GM18511 (cell line): ENCODE data around the gene AFAP1.

Experiments used
- ATAC-seq: cut with Tn5 transposase; IDR thresholded peaks from one replicate; pipeline ENCODE4 v1.9.1; 2021; ENCODE audit warnings: mild to moderate bottlenecking, moderate library complexity; ENCODE audit not compliant: unreplicated experiment

The AFAP1 gene

DNA sequence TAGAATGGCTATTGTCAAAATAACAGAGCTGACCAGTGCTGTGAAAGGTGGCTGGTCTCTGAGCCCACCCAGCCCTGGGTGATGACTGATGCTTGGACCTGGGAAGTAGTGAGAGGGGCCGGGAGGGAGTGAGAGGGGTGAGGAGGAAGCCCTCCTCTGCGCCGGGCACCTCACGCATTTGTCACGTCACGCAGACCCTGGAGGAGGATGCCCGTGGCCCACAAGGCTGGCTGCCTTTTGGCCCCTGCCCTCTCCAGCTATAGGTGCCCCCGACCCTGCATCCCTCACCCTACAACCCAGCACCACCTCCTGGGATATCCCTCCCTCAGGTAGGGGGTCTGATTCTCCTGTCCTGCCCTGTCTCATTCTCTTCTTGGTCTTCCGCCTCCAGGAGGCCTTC lies 207.4 kb downstream of the AFAP1 start:
- ATAC-seq: no peak

DNA sequence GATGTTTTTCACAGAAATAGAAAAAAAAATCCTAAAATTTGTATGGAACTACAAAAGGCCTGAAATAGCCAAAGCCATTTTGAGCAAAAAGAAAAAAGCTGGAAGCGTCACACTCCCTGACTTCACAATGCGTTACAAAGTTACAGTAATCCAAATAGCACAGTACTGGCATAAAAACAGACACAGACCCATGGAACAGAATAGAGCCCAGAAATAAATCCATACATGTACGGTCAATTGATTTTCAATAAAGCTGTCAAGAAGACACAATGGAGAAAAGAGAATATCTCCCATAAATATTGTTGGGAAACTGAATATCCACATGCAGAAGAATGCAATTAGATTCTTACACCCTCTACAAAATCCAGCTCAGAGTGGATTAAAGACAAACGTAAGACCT lies 208.2 kb downstream of the AFAP1 start:
- ATAC-seq: no peak

DNA sequence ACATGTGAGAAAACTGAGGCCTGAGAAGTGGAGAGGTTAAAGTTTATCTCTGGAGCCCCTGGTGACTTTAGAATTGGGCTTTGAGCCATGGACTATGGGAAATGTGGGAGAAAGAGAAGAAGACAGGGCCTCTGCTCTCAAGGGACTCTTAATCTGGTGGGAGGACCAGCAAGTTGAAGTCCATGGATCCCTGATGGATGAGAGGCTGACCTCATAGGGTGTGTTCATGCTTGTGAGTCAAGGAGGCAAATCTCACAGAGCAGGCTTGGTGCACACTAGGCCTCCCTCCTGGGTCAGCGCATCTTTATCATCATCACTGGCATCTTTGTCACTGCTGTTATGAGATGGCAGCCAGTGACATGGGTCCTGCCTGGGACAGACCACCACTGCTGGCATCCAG lies 211.9 kb downstream of the AFAP1 start:
- ATAC-seq: no peak

DNA sequence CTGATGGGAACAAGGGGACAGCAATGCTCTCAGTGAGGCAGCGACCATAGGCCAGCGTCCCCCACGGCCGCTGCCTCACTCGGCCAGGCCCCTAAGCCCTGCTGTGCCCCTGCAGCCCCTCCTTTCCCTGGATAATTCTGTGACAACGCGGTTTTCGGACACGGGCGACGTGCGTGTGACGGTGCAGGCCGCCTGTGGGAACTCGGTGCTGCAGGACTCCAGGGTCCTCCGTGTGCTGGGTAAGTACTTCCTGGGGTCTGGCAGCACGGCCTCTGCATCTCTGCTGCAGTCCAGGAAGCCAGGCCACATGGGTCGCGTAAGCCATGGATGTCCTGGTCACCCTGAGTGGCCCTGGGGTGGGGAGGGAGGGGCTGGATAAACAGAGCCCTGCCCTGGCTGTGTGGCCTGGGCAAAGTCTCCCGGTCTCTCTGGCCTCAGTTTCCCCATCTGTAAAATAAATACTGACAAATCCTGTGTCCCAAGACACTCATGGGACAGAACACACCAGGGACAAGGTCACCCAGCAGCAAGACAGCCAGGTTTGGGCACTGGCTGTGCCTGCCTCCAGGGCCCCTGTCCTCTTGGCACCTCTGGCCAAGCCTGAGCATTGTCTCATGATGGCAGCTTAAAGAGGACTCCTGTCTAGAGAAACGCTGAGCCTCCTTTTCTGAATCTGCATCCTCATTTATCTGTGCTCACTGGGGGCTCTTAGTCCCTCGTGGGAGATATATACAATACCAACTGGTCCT lies 212.8 kb downstream of the AFAP1 start:
- ATAC-seq: no peak

DNA sequence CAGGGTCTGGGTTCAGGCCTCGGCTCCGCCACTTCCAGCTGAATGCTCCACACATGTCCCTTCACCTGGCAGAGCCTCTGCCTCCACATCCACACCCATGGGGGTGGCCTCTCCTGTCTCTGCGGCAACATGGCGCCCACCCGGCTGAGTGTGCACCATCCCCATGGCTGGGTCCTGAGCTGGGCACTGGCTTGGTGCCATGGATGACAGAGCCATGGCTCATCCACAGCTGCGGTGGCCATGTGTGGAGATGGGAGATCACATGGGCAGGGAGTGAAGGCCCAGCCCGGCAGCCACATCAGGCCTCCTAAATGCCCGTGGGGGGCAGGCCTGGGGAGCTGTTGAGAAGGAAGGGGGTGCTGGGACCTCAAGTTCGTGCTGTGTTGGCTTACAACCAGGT lies 213.7 kb downstream of the AFAP1 start:
- no peak for ATAC-seq

DNA sequence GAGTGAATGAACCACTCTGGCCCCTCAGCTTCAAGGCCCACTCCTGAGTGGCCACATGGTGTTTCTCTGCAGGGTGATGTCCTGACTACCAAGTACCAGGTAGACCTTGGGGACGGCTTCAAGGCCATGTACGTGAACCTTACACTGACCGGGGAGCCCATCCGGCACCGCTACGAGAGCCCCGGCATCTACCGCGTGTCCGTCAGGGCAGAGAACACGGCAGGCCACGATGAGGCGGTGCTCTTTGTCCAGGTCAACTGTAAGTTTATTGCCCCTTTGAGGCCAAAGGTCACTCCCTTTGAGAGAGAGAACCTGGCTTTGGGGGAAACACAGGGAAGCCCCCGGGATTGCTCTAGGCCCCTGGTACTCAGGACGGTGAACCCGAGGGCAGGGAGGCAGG lies 216.0 kb downstream of the AFAP1 start:
- ATAC-seq: no peak

DNA sequence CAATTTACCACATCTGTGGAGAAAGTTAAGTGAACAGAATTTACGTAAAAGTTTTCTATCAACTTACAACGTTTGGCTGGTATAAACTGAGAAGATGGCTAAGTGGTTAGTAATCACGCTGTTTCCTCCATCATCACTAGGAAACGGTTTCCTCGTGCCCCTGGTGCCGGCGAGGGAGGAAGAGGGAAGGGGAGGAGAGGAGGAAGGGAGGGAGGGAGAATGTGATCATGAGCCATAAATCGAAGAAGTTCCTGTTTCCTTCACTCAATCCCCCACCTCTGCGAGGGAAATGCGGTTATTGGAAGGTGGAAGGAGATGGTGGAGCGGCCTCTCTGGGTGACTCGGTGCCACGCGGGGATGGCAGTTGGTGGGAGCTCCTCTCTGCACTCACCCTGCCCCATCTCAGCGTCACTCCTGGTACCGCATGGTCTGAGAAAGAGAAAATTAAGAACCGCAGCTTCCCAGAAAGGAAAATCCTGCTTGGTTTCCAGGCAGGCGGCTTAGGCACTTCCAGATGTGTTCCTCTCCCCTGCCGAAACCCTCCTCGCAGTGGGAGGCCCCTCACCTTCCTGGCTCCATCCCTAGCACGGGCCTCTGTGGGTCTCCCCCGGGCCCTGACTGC lies 216.8 kb downstream of the AFAP1 start:
- ATAC-seq: no peak

DNA sequence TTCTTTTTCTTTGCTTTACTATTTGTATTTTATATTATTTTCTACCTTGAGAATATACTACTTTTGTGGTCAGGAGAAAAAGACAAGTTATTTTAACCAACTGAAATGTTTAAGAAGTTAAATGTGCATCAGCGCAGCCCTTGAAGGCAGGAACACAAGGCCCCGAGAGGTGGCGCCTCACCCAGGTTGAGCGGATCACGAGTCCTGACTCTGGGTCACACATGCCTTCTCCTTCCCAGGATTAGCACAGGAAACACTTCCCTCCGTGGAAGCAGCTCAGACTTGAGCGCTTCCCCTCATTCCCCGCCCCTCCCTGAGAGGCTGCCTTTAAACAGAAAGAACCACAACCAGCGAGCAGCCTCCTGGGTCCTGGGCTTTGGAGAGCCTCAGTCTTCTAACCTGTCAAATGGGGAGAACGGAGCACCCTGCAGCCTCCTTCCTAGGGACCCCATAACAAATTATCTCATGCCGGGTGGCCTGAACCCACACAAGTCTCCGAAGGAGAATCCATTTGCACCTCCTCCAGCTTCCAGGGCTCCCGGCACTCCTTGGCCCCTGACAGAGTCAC lies 217.6 kb downstream of the AFAP1 start:
- ATAC-seq: no peak

DNA sequence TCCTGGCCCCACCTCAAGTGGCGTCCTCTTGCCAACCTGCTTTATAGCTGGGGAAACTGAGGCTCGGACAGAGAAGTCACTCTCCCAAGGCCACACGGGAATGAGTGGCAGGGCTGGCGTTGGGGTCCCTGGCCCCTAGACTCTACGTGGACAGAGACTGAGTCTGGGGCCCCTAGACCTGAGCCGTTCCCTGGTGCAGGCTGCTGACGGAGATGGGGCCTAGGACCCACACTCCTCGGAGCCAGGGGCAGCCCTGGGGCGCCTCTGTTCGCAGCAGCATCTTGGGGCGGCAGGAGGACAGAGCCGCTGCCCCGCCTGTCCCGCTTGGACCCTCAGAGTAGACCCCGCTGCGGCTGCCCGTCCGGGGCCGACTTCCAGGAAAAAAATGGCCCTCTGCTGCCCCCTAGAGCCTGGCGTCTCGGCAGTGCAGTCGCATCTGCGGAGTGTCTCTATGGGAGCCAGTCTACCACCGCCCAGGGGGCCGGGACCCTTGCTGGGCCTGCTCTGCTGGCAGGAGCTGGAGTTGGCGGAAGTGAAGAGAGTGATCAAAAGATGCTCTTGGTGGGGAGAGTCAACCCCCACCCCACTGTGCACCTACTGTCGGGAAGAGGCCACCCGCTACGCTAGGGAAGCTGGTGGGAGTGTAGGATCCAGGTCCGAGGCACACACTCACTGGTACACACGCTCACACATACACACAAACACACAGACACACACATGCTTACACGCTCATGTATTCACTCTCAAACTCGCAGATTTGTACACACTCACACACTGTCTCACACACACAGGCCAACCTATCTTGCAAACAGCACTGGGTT lies 220.1 kb downstream of the AFAP1 start:
- peak; percentile 51 for ATAC-seq

DNA sequence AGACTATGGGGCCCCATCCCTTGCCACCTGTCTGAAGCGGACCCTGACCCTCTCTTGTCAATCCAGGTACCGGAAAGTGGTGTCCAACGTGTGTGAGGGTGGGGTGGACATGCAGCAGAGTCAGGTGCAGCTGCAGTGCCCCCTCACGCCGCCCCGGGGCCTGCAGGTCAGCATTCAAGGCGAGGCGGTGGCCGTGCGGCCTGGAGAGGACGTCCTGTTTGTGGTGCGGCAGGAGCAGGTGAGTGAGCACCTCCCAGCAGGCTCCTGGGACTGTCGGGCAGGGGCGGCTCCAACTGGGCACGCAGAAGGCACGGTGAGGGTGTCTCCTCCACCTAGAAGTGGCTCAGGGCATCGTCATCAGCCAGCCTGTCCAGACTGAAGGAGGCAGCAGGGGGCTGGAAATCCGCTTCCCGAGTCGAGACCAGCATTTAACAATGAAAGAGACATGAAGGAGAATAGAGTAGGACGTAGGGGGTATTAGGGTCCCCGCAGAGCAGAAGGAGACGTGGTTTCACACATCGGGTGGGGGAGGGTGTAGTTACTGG lies 221.6 kb downstream of the AFAP1 start:
- ATAC-seq: no peak

DNA sequence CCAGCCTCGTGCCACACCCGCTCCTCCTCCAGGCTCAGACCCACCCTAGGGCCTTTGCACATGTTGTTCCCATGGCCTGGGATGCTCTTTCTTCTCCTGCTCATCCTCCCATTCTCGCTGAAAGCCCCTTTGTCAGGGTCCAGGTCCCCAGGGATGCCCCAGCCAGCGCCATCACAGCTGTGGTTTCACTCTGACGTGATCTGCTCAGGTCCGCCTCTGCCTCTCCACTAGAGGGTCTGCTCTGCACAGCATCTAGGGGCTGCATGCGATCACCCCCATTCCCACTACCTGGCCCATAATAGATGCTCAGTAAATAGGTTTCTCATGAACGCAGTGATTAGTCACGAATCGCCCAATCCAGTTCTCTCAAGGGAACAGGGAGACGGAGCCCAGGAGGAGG lies 222.5 kb downstream of the AFAP1 start:
- no peak for ATAC-seq

DNA sequence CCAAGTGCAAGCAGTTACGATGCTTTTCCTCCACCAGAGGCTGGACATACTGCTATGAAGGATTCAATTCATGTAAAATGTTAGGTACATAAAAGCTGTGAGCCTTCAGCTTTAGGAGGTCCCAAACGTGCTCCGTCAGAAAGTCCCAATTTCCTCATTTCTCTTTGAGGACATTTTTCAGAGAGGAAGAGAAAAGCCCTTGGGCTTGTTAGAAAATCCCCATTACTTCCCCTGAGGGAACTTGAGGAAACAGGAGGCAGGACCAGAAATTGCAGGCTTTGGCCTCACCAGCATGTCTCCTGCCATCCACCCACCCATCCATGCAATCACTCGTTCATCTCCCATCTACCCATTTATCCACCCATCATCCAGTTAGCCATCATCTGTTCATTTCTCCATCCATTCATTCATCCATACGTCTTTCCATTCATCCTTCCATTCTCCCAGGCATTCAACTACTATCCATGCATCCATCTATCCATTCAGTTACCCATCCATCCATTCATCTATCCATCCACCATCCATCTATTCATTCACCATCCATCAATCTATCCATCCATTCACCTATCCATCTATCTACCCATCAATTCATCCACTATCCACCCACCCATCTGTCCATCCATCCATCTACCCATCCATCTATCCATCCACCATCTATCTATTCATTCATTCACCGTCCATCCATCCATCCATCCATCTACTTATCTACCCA lies 223.5 kb downstream of the AFAP1 start:
- ATAC-seq: no peak

DNA sequence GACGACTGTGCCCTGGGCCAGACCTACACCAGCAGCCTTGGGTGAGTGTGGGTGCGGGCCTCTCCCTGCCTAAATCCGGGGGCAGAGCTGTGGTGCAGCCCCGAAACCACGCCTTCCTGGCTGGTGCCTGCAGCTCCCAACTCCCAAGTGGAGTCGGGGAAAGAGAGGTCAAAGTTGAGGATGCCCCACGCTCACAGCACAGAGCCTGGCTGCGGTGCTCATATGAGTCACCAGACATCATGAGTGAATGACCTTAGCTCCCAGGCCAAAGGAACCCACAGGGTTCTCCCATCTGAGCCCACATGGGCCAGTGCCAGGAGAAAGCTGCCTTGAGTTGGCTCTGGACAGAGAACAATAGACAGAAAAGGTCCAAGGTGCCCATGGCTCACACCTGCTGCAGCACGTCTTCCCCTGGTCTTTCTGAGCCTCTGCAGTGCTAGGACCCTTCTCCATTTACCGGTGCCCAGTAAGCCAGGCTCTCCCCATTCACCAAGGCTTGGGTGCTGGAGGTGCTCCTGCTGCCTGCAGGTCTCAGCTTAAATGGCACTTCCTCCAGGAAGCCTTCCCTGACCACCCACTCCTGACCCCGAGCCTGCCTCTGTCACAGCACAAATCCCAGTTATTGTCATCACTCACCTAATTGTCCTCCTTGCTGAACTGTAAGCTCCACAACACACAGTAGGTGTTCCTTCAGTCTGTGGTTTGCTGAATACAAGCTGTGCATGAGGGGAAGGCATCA lies 224.2 kb downstream of the AFAP1 start:
- ATAC-seq: no peak

DNA sequence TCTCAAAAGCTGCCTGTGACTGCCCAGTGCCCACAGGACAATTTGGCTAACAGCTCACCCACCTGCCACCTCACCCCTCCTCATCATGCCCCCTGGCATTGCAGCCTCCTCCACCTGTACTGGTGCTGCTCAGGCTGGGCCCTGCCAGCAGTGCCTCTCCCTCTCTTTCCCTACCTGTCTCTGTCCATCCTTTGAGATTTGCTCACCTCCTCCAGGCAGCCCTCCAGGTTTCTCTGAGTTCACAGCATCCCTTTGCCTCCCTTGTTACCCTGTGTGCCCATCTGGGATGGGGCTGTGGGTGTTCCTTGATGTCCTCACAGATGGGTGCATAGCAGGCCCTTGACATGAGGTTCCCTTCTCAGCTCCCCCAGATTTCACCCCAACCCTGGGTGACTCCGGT lies 224.9 kb downstream of the AFAP1 start:
- no peak for ATAC-seq

DNA sequence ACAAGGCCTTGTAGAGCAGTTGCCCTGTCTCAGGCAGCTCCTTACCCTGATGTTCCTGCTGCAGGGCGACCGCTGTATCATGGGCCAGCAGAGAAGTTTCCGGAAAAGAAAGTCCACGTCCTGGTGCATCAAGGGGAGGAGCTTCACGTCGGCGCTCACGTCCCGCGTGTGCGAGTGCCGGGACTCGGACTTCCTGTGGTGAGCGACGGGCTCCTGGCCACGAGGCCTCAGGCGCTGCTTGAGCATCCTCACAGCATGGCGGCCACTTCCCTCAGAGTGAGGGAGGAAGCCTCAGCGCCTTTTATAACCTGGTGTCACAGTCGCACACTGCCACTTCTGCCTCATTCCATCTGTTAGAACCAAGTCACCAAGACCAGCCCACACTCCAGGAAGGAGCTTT lies 225.5 kb downstream of the AFAP1 start:
- ATAC-seq: no peak

DNA sequence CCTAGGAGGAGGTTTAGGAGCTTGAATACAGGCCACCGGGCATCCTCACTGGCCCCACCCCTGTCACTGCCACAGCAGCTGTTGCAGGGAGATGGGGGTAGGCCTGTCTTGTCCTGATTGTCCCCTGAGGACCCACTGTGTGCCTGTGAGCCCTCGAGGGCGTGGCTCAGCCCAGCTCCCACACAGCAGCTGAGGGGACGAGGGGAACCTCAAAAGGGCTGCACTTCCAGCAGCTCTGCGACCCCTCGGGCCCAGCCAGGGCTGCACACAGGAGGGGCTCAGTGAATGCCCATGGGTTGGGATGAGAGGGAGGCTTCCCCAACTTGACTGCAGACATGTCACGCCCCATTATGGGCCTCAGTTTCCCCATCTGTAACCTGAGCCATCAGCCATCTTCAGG lies 225.9 kb downstream of the AFAP1 start:
- ATAC-seq: no peak

DNA sequence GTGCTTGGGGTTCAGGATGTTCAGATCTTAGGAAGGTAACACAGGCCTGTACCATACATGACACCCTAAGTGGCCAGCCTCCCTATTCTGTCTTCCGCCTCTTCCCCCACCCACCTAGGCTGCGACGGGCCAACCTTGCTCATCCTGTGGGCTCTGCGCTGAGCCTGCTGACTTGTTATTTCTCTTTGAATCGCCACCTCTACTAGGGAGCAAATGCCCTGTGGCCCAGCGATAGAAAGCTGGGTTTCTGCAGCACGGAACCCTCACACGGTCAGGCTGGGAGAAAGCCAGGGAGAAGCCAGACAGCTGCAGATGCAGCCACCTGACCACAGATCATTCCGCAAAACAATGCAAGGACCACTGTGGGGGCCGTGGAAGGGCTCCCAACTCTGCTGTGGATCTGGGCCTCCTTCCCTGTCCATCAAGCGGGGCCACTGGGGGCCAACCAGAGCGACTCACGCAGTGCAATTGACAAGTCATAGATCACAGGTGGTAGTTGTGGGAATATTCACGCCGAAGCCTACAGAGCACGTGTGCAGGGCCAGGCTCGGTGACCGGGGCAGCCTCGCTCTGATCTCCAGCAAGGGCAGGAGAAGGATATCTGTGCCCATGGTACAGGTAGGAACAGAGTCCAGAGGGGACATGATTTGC lies 227.5 kb downstream of the AFAP1 start:
- no peak for ATAC-seq

DNA sequence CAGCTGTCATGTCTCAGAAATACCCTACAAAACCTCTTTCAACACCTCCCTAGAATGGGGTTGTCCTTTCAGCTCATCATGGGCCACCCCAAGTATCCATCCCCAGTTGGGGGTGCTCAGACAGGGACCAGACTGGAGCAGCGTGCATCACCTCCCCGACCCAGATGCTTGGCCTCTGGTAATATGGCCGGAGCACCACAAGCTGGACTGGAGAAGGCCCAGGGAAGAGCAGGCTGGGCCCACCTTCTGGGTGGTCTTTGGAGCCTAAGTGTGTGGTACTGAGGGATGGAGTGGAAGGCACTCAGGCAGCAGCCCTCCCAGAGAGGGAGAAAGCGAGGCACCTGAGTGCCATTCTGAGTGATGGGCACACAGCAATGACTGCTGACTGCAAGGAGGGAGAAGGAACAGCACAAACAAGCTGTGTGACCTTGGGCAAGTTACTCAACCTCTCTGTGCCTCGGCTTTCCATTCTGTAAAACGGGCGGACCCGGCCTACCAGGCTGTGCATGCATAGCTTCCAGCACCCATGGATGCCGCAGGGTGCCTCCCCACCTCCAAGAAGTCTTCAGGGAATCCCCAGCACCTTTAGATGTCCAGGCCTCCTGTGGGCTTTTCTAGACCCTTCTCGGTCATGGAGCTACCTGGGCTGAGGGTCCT lies 228.2 kb downstream of the AFAP1 start:
- no peak for ATAC-seq
